Hepatic stellate cell (primary cell): ENCODE results near the gene RANBP17.
A peak's percentile ranks its signal among the peaks of the same experiment; 100 is the strongest.
"Not testable (repeated sequence)": the region's sequence is repeated elsewhere in the genome, so short reads cannot be mapped to it uniquely, and the experiment has no call there.

Experiments
- DNase-seq: peaks from one replicate; pipeline ENCODE4 v3.0.0; 2011; ENCODE audit warnings: low spot score

RANBP17 gene

GRCh38 chr5:170870390-170870789, 8.6 kb downstream of the RANBP17 start:
- not testable (repeated sequence) for DNase-seq

- DNase-seq = no peak
Measured at GRCh38 chr5:170874017-170874416, 12.2 kb downstream of the RANBP17 start.

- no peak for DNase-seq
Measured at GRCh38 chr5:170875811-170876210, 14.0 kb downstream of the RANBP17 start.

- DNase-seq = no peak
Measured at GRCh38 chr5:170880084-170880483, 18.3 kb downstream of the RANBP17 start.

- DNase-seq = no peak
Measured at GRCh38 chr5:170882345-170882744, 20.5 kb downstream of the RANBP17 start.

- DNase-seq = no peak
Measured at GRCh38 chr5:170885256-170885655, 23.4 kb downstream of the RANBP17 start.

- DNase-seq = no peak
Measured at GRCh38 chr5:170885809-170886208, 24.0 kb downstream of the RANBP17 start.

- no peak for DNase-seq
Measured at GRCh38 chr5:170886210-170886894, 24.5 kb downstream of the RANBP17 start.

- peak; percentile 21 for DNase-seq
Measured at GRCh38 chr5:170892196-170892595, 30.4 kb downstream of the RANBP17 start.

GRCh38 chr5:170894665-170895064, 32.8 kb downstream of the RANBP17 start:
- DNase-seq = no peak

- peak; percentile 3 for DNase-seq
Measured at GRCh38 chr5:170896779-170897178, 35.0 kb downstream of the RANBP17 start.

GRCh38 chr5:170903075-170903474, 41.3 kb downstream of the RANBP17 start:
- no peak for DNase-seq

- DNase-seq = no peak
Measured at GRCh38 chr5:170907758-170908157, 45.9 kb downstream of the RANBP17 start.

- no peak for DNase-seq
Measured at GRCh38 chr5:170913573-170913972, 51.8 kb downstream of the RANBP17 start.

- peak; percentile 1 for DNase-seq
Measured at GRCh38 chr5:170917113-170917512, 55.3 kb downstream of the RANBP17 start.

- no peak for DNase-seq
Measured at GRCh38 chr5:170920196-170920595, 58.4 kb downstream of the RANBP17 start.

GRCh38 chr5:170922331-170922730, 60.5 kb downstream of the RANBP17 start:
- not testable (repeated sequence) for DNase-seq

GRCh38 chr5:170923910-170924620, 62.2 kb downstream of the RANBP17 start:
- no peak for DNase-seq

- DNase-seq = not testable (repeated sequence)
Measured at GRCh38 chr5:170935534-170936218, 73.9 kb downstream of the RANBP17 start.

GRCh38 chr5:170937072-170937471, 75.3 kb downstream of the RANBP17 start:
- DNase-seq = no peak

- DNase-seq = no peak
Measured at GRCh38 chr5:170937914-170938313, 76.1 kb downstream of the RANBP17 start.

- no peak for DNase-seq
Measured at GRCh38 chr5:170939178-170939577, 77.4 kb downstream of the RANBP17 start.

GRCh38 chr5:170941788-170942187, 80.0 kb downstream of the RANBP17 start:
- no peak for DNase-seq
